Activated B cell treated with CpG ODN at 0.5 μM for 24 hours (primary cell): ENCODE data around the gene PRAMEF20. TPM values are rescaled to one million over a fixed set of nuclear protein-coding genes. Genes with fewer than 3 reads are reported as not detected.

Experiments used
- ATAC-seq: fragments of 200-7000 bp; cut with Tn5 transposase; one replicate; pipeline ENCODE4 v1.10.0; 2021; ENCODE audit warnings: low read depth, mild to moderate bottlenecking, moderate library complexity
- CTCF ChIA-PET: fragments of 350-600 bp; sonication (Branson Sonifier 250); formaldehyde crosslinking; loops from one replicate; lab custom pipeline; 2021; ENCODE audit warnings: antibody characterized with exemption; lab: Charles Lee
- POLR2A ChIA-PET: fragments of 350-600 bp; sonication (Branson Sonifier 250); formaldehyde crosslinking; loops from one replicate; lab custom pipeline; 2021; ENCODE audit warnings: antibody characterized with exemption; lab: Charles Lee
- DNase-seq: peaks from one replicate; pipeline ENCODE4 v3.0.0; 2022
- H3K27ac Mint-ChIP-seq: one replicate; pipeline ENCODE4 v1.8.0; 2020; ENCODE audit warnings: mixed read lengths
- H3K27me3 Mint-ChIP-seq: one replicate; pipeline ENCODE4 v1.8.0; 2021; ENCODE audit warnings: mixed read lengths
- H3K36me3 Mint-ChIP-seq: one replicate; pipeline ENCODE4 v1.8.0; 2021; ENCODE audit warnings: low read depth, mixed read lengths
- H3K4me1 Mint-ChIP-seq: one replicate; pipeline ENCODE4 v1.8.0; 2021; ENCODE audit warnings: mixed read lengths
- H3K4me3 Mint-ChIP-seq: one replicate; pipeline ENCODE4 v1.8.0; 2020; ENCODE audit warnings: mild to moderate bottlenecking, mixed read lengths
- H3K9me3 Mint-ChIP-seq: one replicate; pipeline ENCODE4 v1.8.0; 2020; ENCODE audit warnings: mixed read lengths
- CTCF ChIP-seq: fragments of 200-600 bp; IDR thresholded peaks from one replicate; pipeline ENCODE4 v1.8.0; 2022; ENCODE audit warnings: antibody characterized with exemption, mild to moderate bottlenecking
- intact Hi-C: fragments of 100-400 bp; cut with micrococcal nuclease; formaldehyde crosslinking; loops from one replicate; pipeline ENCODE4 v1.15.1; 2024
- total RNA-seq: library from RNA; stranded (reverse); gene quantifications from 2 replicates; pipeline ENCODE4 v1.2.3, GENCODE V29; 2022

The PRAMEF20 gene
- total RNA-seq, 1 donor from 2014 or later = not detected

GRCh38 chr1:13443335-13443979 is 33.2 kb downstream of the PRAMEF20 start:
- Mint-ChIP-seq H3K27ac (no peak overlapping the region), H3K36me3 (no peaks in the 10 kb centered on the region), H3K27me3 (peaks cover 7% of the 10 kb centered on the region), H3K4me3 (no peak overlapping the region), H3K9me3 (no peaks in the 10 kb centered on the region), H3K4me1 (no peaks in the 10 kb centered on the region)
- ChIA-PET POLR2A (no interaction called here), CTCF (no interaction called here)
- no peak for TF ChIP-seq CTCF
- DNase-seq (no peak), ATAC-seq (no peak)
- intact Hi-C loops = no loop called here

GRCh38 chr1:13450204-13450603 is 40.0 kb downstream of the PRAMEF20 start:
- POLR2A ChIA-PET = no interaction called here
- Mint-ChIP-seq H3K9me3 (no peaks in the 10 kb centered on the region), H3K4me3 (no peak overlapping the region), H3K27me3 (peaks cover 8% of the 10 kb centered on the region), H3K27ac (no peak overlapping the region), H3K36me3 (no peaks in the 10 kb centered on the region), H3K4me1 (no peaks in the 10 kb centered on the region)
- DNase-seq = no peak
- intact Hi-C loops = no loop called here
- CTCF ChIA-PET = no interaction called here
- TF ChIP-seq CTCF = no peak
- ATAC-seq = no peak

- no peak for ATAC-seq
- Mint-ChIP-seq H3K36me3 (no peaks in the 10 kb centered on the region), H3K4me1 (no peaks in the 10 kb centered on the region), H3K4me3 (no peak overlapping the region), H3K27ac (no peak overlapping the region), H3K27me3 (peaks cover 9% of the 10 kb centered on the region), H3K9me3 (no peaks in the 10 kb centered on the region)
- CTCF ChIA-PET = no interaction called here
- intact Hi-C loops = no loop called here
- TF ChIP-seq CTCF = no peak
- POLR2A ChIA-PET = no interaction called here
- DNase-seq = no peak
Measured at GRCh38 chr1:13451399-13451965, 41.2 kb downstream of the PRAMEF20 start.

- H3K9me3 Mint-ChIP-seq = no peaks in the 10 kb centered on the region
- H3K27ac Mint-ChIP-seq = no peak overlapping the region
Measured at GRCh38 chr1:13456904-13457532, 46.8 kb downstream of the PRAMEF20 start.

More at GRCh38 chr1:13456904-13457532, 46.8 kb downstream of the PRAMEF20 start:
- ChIA-PET CTCF (no interaction called here), POLR2A (no interaction called here)
- Mint-ChIP-seq H3K4me3 (no peak overlapping the region), H3K4me1 (no peaks in the 10 kb centered on the region), H3K36me3 (no peaks in the 10 kb centered on the region), H3K27me3 (peaks cover 9% of the 10 kb centered on the region)
- ATAC-seq = no peak
- DNase-seq = no peak
- intact Hi-C loops = no loop called here
- TF ChIP-seq CTCF = no peak
